RWPE2 (cell line): ENCODE measurements around the gene MBNL1.
A peak's percentile ranks its signal among the peaks of the same experiment; 100 is the strongest.

ENCODE experiments used
- ATAC-seq: fragments of 200-7000 bp; cut with Tn5 transposase; 3 replicates; pipeline ENCODE4 v1.9.1; 2021; ENCODE audit warnings: low read depth
- DNase-seq: peaks from one replicate; pipeline ENCODE4 v3.0.0-alpha.2; 2020; ENCODE audit warnings: low spot score
- H3K27ac ChIP-seq: fragments of 450-650 bp; 2 replicates; pipeline ENCODE4 v1.5.1; 2017; ENCODE audit warnings: mild to moderate bottlenecking; ENCODE audit not compliant: poor library complexity, severe bottlenecking
- H3K27me3 ChIP-seq: fragments of 250-450 bp; sonication (Bioruptor Pico); 2 replicates; pipeline ENCODE4 v1.5.1; 2021; ENCODE audit warnings: mild to moderate bottlenecking, moderate library complexity; ENCODE audit not compliant: insufficient read depth, poor library complexity, severe bottlenecking
- H3K36me3 ChIP-seq: fragments of 250-450 bp; sonication (Bioruptor Pico); 2 replicates; pipeline ENCODE4 v1.5.1; 2020; ENCODE audit warnings: low read depth, mild to moderate bottlenecking, moderate library complexity
- H3K4me1 ChIP-seq: fragments of 250-450 bp; sonication (Bioruptor Pico); 2 replicates; pipeline ENCODE4 v1.5.1; 2021; ENCODE audit warnings: mild to moderate bottlenecking, moderate library complexity; ENCODE audit not compliant: insufficient read depth, poor library complexity, severe bottlenecking
- H3K4me3 ChIP-seq: fragments of 250-450 bp; sonication (Bioruptor Pico); 2 replicates; pipeline ENCODE4 v1.5.1; 2021; ENCODE audit warnings: mild to moderate bottlenecking, moderate library complexity; ENCODE audit not compliant: severe bottlenecking
- H3K9me3 ChIP-seq: fragments of 250-450 bp; sonication (Bioruptor Pico); 2 replicates; pipeline ENCODE4 v1.5.1; 2021; ENCODE audit warnings: mild to moderate bottlenecking, moderate library complexity; ENCODE audit not compliant: severe bottlenecking
- TF ChIP-seq, protein P1 (sequence below): fragments of 450-650 bp; IDR thresholded peaks from one replicate; pipeline ENCODE4 v1.5.1; 2017; ENCODE audit warnings: mild to moderate bottlenecking, moderate library complexity; ENCODE audit not compliant: poor library complexity, severe bottlenecking

Gene MBNL1

DNA sequence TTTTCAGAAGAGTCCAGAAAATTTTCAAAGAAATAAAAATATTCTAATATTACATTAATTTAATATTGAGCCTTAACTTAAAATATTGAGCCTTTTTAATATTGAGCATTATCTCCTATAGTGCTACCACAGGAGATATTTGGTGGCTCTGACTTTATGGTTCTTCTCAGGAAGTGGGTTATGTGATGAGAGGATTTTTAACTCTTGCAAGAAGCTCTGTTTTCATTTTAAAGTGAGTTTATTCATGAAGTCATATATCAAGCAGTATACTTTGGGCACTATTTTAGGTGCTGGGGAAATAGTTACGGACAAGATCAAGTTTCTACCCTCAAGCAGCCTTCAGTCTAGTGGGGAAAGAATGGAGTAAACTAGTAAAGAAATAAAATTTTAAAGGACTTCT, 13.4 kb upstream of the MBNL1 start:
- Histone ChIP-seq H3K4me3 (no peak overlapping the region), H3K27me3 (no peaks in the 10 kb centered on the region), H3K36me3 (no peaks in the 10 kb centered on the region), H3K4me1 (peaks cover 20% of the 10 kb centered on the region), H3K27ac (no peak overlapping the region), H3K9me3 (no peaks in the 10 kb centered on the region)
- TF ChIP-seq, protein P1, sequence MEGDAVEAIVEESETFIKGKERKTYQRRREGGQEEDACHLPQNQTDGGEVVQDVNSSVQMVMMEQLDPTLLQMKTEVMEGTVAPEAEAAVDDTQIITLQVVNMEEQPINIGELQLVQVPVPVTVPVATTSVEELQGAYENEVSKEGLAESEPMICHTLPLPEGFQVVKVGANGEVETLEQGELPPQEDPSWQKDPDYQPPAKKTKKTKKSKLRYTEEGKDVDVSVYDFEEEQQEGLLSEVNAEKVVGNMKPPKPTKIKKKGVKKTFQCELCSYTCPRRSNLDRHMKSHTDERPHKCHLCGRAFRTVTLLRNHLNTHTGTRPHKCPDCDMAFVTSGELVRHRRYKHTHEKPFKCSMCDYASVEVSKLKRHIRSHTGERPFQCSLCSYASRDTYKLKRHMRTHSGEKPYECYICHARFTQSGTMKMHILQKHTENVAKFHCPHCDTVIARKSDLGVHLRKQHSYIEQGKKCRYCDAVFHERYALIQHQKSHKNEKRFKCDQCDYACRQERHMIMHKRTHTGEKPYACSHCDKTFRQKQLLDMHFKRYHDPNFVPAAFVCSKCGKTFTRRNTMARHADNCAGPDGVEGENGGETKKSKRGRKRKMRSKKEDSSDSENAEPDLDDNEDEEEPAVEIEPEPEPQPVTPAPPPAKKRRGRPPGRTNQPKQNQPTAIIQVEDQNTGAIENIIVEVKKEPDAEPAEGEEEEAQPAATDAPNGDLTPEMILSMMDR: no peak
- DNase-seq: no peak
- no peak for ATAC-seq

DNA sequence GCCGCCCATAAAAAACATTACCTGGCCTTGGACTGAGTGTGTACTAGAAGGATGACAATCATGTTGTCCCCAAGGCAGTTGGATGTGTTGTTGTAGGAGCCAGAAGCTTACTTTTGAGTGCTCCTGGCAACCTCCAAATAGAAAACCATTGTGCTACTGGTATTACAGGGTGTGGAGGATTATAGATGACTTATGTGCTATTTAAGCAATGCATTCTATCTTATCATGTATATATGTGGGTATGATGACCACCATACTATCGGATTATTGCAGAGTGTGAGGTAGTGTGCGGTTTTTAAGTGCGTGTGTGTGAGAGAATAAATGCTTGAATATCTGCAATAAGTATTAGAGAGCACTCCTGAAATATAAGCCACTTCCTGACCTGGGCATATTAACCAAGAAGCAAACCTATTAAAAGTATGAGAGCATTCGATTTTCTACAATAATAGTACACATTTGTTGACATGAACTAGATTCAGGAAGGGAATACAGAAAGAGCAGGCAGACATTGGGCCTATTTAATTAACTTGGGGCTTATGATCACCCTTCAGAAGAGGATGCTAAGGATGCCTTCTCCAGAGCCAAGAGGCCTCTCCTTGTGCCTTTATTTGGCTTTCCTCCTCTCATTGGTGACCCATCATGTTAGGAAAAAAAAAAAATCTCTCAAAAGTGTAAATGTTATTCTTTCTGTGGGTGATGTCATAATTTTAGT, 11.7 kb upstream of the MBNL1 start:
- Histone ChIP-seq H3K4me1 (peaks cover 20% of the 10 kb centered on the region), H3K9me3 (no peaks in the 10 kb centered on the region), H3K27me3 (no peaks in the 10 kb centered on the region), H3K4me3 (no peak overlapping the region), H3K36me3 (no peaks in the 10 kb centered on the region), H3K27ac (no peak overlapping the region)
- TF ChIP-seq, protein P1: no peak
- ATAC-seq (no peak), DNase-seq (no peak)

DNA sequence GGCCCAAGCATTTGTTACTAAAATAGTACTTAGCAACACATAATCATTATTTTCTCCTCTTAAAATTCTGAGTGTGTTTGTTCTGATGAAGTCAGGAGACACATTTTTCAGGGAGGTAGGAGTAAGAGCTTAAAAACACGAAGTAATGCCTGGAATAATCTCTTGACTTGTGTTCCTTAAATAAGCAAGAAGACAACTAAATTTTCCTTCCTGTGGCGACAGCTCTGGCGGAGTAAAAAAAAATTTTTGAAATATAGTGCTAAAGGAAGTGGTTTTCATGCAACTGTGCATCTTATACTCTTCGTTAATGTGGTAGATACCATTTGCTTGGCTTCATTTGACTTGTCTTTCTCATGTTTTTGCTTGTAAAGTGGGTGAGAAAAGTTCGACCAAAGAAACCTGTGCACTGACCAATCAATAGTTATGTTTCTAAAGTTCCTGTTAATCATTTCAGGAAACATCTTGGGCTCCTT, 11.1 kb upstream of the MBNL1 start:
- no peaks in the 10 kb centered on the region for H3K9me3 ChIP-seq
- DNase-seq (no peak), ATAC-seq (no peak)
- TF ChIP-seq, protein P1: no peak
- H3K27ac ChIP-seq: no peak overlapping the region
- no peaks in the 10 kb centered on the region for H3K27me3 ChIP-seq
- no peak overlapping the region for H3K4me3 ChIP-seq
- peaks cover 20% of the 10 kb centered on the region for H3K4me1 ChIP-seq
- no peaks in the 10 kb centered on the region for H3K36me3 ChIP-seq

DNA sequence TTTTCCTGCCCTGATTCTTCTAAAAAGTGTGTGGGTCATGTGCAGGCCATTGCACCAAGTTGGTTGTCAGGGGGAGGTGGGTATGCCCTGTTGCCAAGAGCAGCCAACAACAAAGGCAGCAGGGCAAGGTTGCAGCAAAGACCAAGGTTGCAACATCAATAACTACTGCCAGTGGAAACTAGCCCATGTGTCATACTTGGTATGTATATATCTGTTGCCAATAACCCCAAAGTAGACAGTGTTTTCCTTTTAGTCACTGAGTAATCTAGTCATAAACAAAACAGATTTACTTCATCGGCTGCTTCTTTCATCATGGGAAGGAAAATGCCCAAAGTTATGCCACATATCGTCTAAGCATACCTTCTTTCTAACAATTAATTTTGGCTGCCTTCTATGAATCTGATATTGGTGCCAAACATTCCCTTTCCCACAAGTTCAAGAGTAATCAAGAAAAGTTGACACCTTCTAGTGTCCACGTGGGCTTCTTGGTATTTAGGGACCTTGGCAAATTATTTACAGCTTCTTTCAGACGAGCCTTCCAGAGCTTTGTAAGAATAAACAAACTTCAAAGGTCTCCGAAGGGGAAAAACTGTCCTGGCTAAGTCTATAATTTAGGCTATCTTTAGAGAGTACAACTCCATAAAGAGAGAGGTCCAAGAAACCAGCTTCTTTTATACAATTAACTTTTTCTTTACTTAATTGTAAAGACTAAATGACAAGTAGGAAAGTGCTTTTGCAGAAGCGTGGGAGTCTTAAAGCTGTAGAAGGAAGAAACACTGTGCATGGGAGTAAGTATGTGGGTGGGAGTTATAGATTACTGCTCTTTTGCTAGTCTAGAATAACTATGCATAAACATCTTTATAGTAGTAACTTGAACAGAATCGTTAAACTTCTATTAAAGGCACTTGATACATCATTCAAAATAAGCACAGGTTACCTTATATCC, 10.0 kb upstream of the MBNL1 start:
- H3K4me3 ChIP-seq: no peak overlapping the region
- H3K27ac ChIP-seq: peak overlapping the region; percentile 41
- no peaks in the 10 kb centered on the region for H3K36me3 ChIP-seq
- peak; percentile 98 for ATAC-seq
- TF ChIP-seq, protein P1: no peak
- peaks cover 20% of the 10 kb centered on the region for H3K4me1 ChIP-seq
- H3K9me3 ChIP-seq: no peaks in the 10 kb centered on the region
- H3K27me3 ChIP-seq: no peaks in the 10 kb centered on the region
- DNase-seq: peak; percentile 85
